Activated CD4-positive, alpha-beta T cell treated with anti-CD3 and anti-CD28 coated beads for 1 hour (primary cell): Measurements from ENCODE around the gene RCAN2.

ENCODE experiments used
- DNase-seq: peaks from one replicate; pipeline ENCODE4 v3.0.0-alpha.2; 2020

The RCAN2 gene

GRCh38 chr6:46491628-46492547, 639 bp upstream of the RCAN2 start:
- no peak for DNase-seq

- no peak for DNase-seq
These were observed 636 bp downstream of the RCAN2 start for GRCh38 chr6:46490425-46491200.

GRCh38 chr6:46486181-46486580, 5.1 kb downstream of the RCAN2 start:
- no peak for DNase-seq

- DNase-seq: no peak
These were observed 7.0 kb downstream of the RCAN2 start for GRCh38 chr6:46484081-46484820.

GRCh38 chr6:46476301-46476700, 14.9 kb downstream of the RCAN2 start:
- no peak for DNase-seq

- no peak for DNase-seq
These were observed 17.4 kb downstream of the RCAN2 start for GRCh38 chr6:46473881-46474280.

- DNase-seq: no peak
These were observed 19.0 kb downstream of the RCAN2 start for GRCh38 chr6:46472243-46472642.

GRCh38 chr6:46469021-46469420, 22.2 kb downstream of the RCAN2 start:
- DNase-seq: no peak

GRCh38 chr6:46468403-46469010, 22.7 kb downstream of the RCAN2 start:
- no peak for DNase-seq

- DNase-seq: no peak
These were observed 24.7 kb downstream of the RCAN2 start for GRCh38 chr6:46466570-46466969.

GRCh38 chr6:46465294-46466165, 25.7 kb downstream of the RCAN2 start:
- no peak for DNase-seq

GRCh38 chr6:46456297-46456696, 35.0 kb downstream of the RCAN2 start:
- no peak for DNase-seq

- no peak for DNase-seq
These were observed 36.6 kb downstream of the RCAN2 start for GRCh38 chr6:46454691-46455090.

GRCh38 chr6:46453741-46454316, 37.4 kb downstream of the RCAN2 start:
- no peak for DNase-seq

GRCh38 chr6:46453216-46453615, 38.0 kb downstream of the RCAN2 start:
- no peak for DNase-seq

- no peak for DNase-seq
These were observed 38.8 kb downstream of the RCAN2 start for GRCh38 chr6:46452312-46452917.

- no peak for DNase-seq
These were observed 39.9 kb downstream of the RCAN2 start for GRCh38 chr6:46451343-46451742.

- no peak for DNase-seq
These were observed 46.3 kb downstream of the RCAN2 start for GRCh38 chr6:46444772-46445454.

GRCh38 chr6:46443623-46444022, 47.6 kb downstream of the RCAN2 start:
- no peak for DNase-seq

GRCh38 chr6:46440641-46441040, 50.6 kb downstream of the RCAN2 start:
- DNase-seq: no peak
